GM21717 (cell line): ENCODE data around the gene DDX54.

Experiments used
- ATAC-seq: cut with Tn5 transposase; IDR thresholded peaks from one replicate; pipeline ENCODE4 v1.9.1; 2021; ENCODE audit warnings: mild to moderate bottlenecking, moderate library complexity; ENCODE audit not compliant: unreplicated experiment

The DDX54 gene

GRCh38 chr12:113185180-113186032 is at the start of gene DDX54, which contains the start of gene RITA1:
DDX54 (minus strand) TSS chr12:113185478; CDS start chr12:113185451, 27 bp downstream.
RITA1 (plus strand) TSS chr12:113185721; CDS start chr12:113186747, 1,026 bp downstream.
- peak; percentile 47 for ATAC-seq

GRCh38 chr12:113234483-113234882 is 49.2 kb upstream of the DDX54 start:
- no peak for ATAC-seq

GRCh38 chr12:113233967-113234366 is 48.7 kb upstream of the DDX54 start:
- ATAC-seq: no peak

GRCh38 chr12:113232840-113233585 is 47.7 kb upstream of the DDX54 start:
- peak; percentile 70 for ATAC-seq

- ATAC-seq: no peak
Measured at GRCh38 chr12:113232089-113232839, 47.0 kb upstream of the DDX54 start.

GRCh38 chr12:113231235-113232088 is 46.2 kb upstream of the DDX54 start:
- ATAC-seq: no peak

GRCh38 chr12:113230315-113231234 is 45.3 kb upstream of the DDX54 start:
- peak; percentile 1 for ATAC-seq

GRCh38 chr12:113228394-113229028 is 43.2 kb upstream of the DDX54 start:
- no peak for ATAC-seq

GRCh38 chr12:113227686-113228391 is 42.6 kb upstream of the DDX54 start:
- no peak for ATAC-seq

GRCh38 chr12:113226696-113227568 is 41.7 kb upstream of the DDX54 start:
- ATAC-seq: no peak

GRCh38 chr12:113224955-113225354 is 39.7 kb upstream of the DDX54 start:
- ATAC-seq: no peak

- ATAC-seq: no peak
Measured at GRCh38 chr12:113222730-113223531, 37.7 kb upstream of the DDX54 start.

GRCh38 chr12:113221997-113222729 is 36.9 kb upstream of the DDX54 start:
- peak; percentile 1 for ATAC-seq

GRCh38 chr12:113221181-113221996 is 36.1 kb upstream of the DDX54 start, which contains the start of gene TPCN1:
TPCN1 (plus strand) TSS chr12:113221464; CDS start chr12:113226853, 5,389 bp downstream.
- peak; percentile 89 for ATAC-seq
